Measurements from ENCODE around the gene RIOK2. TPM values are rescaled to one million over a fixed set of nuclear protein-coding genes. Genes with fewer than 3 reads are reported as not detected.
"Not testable (repeated sequence)": the region's sequence is repeated elsewhere in the genome, so short reads cannot be mapped to it uniquely, and the experiment has no call there.

The RIOK2 gene
- total and polyA plus RNA-seq, 10 of the 15 experiments (the other 5 are each of a cell fraction or from before 2014, with no cell fraction given), result 23.0 to 69.1 (median 33.3) TPM

GRCh38 chr5:97191893-97192292, 8.8 kb upstream of the RIOK2 start:
- H3K4me1 ChIP-seq (ENCODE audit: control insufficient read depth, insufficient read depth, low read length), result peaks cover 8% of the 10 kb centered on the region
- TF ChIP-seq CBX5 (IDR thresholded peaks at IDR 0.05; ENCODE audit: low read depth), result 0 out of 2 replicates have a peak, but pooled peaks have one; percentile 1
- TF ChIP-seq KDM1A (IDR thresholded peaks at IDR 0.05; ENCODE audit: borderline replicate concordance), result no peak
- no peak overlapping the region for H3K27ac ChIP-seq (ENCODE audit: control insufficient read depth, insufficient read depth)
- H3K4me3 ChIP-seq, result no peak overlapping the region
- no peaks in the 10 kb centered on the region for H4K20me1 ChIP-seq (ENCODE audit: control insufficient read depth, insufficient read depth)
- intact Hi-C loops (cut with micrococcal nuclease; ENCODE audit: unreplicated experiment), result loop anchor here (5.0 kb wide), 3 partner anchors 165 to 1580 kb away; partner anchors contain the start of gene RGMB
- H3K4me2 ChIP-seq (ENCODE audit: control insufficient read depth, insufficient read depth), result no peak overlapping the region
- POLR2A ChIA-PET, result interaction anchor here (1.2 kb wide), 1 partner anchor 12 kb away, joined by 3 read pairs; no protein-coding TSS in a partner anchor
- H3K36me3 ChIP-seq (ENCODE audit: control insufficient read depth in 2 of 2, insufficient read depth in 2 of 2, low read length in 1 of 2), result no peaks in the 10 kb centered on the region
- in situ Hi-C loops (cut with MboI), result loop anchor here (25.0 kb wide), 1 partner anchor 1845 kb away; no protein-coding TSS in a partner anchor
- SMC1A ChIA-PET (ENCODE audit: uncharacterized antibody, unreplicated experiment), result interaction anchor here (1.0 to 2.4 kb wide), 6 partner anchors 9 to 317 kb away, joined by 3 to 10 read pairs (median 6); partner anchors contain the start of gene RIOK2
- no peak overlapping the region for H3K9ac ChIP-seq (ENCODE audit: control insufficient read depth, insufficient read depth, low read length)
- ATAC-seq (no peak), DNase-seq (ENCODE audit: low read depth, low spot score) (no peak), FAIRE-seq (no peak)
- WGBS (ENCODE audit: insufficient coverage, insufficient replicate concordance, low lambda C conversion rate, missing lambda C conversion rate), result 39% methylated on average over 2 of the region's 2 CpGs
- peaks cover 1% of the 10 kb centered on the region; the same call in 2 of the 3 replicates for H3K9me3 ChIP-seq (replicated peaks; ENCODE audit: control insufficient read depth, insufficient read depth, low read length)
- BruUV-seq (replicated peaks), result no TSS peak
- RAD21 ChIA-PET (ENCODE audit: unreplicated experiment), result interaction anchor here (0.6 to 1.0 kb wide), 3 partner anchors 41 to 1579 kb away, joined by 3 read pairs; no protein-coding TSS in a partner anchor
- no peak overlapping the region; the same call in 1 of the 2 replicates for H2AFZ ChIP-seq (ENCODE audit: control insufficient read depth, low read depth, low read length)
- H3K27me3 ChIP-seq (replicated peaks in 1 of 2; ENCODE audit: control insufficient read depth in 2 of 2, insufficient read depth in 2 of 2, low read length in 1 of 2), result no peaks in the 10 kb centered on the region
- CTCF ChIA-PET, result interaction anchor here (0.8 to 2.1 kb wide), 5 partner anchors 12 to 342 kb away, joined by 3 to 9 read pairs (median 4); no protein-coding TSS in a partner anchor
- no peaks in the 10 kb centered on the region for H3K79me2 ChIP-seq (ENCODE audit: control insufficient read depth, insufficient read depth, low read length)

DNA sequence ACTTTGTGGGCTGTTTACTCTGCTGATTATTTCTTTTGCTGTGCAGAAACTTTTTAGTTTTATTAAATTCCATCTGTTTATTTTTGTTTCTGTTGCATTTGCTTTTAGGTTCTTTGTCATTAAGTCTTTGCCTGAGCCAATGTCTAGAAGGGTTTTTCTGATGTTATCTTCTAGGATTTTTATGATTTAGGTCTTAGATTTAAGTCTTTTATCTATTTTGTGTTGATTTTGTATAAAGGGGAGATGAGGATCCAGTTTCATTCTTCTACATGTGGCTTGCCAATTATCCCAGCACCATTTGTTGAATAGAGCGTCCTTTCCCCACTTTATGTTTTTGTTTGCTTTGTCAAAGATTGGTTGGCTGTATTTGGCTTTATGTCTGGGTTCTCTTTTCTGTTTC, 6.5 kb upstream of the RIOK2 start:
- 84% methylated on average over 1 of the region's 1 CpG for whole genome bisulfite sequencing (ENCODE audit: insufficient coverage, insufficient replicate concordance, low lambda C conversion rate, missing lambda C conversion rate)
- H3K27ac ChIP-seq (ENCODE audit: control insufficient read depth, insufficient read depth); H3K4me3 ChIP-seq; H3K79me2 ChIP-seq (ENCODE audit: control insufficient read depth, insufficient read depth, low read length); H3K4me1 ChIP-seq (ENCODE audit: control insufficient read depth, insufficient read depth, low read length); DNase-seq (ENCODE audit: low read depth, low spot score); H2AFZ ChIP-seq (ENCODE audit: control insufficient read depth, low read depth, low read length); ATAC-seq; H4K20me1 ChIP-seq (ENCODE audit: control insufficient read depth, insufficient read depth); H3K27me3 ChIP-seq (replicated peaks in 1 of 2; ENCODE audit: control insufficient read depth in 2 of 2, insufficient read depth in 2 of 2, low read length in 1 of 2); H3K4me2 ChIP-seq (ENCODE audit: control insufficient read depth, insufficient read depth); FAIRE-seq; SMC1A ChIA-PET (ENCODE audit: uncharacterized antibody, unreplicated experiment); CTCF ChIA-PET; H3K9ac ChIP-seq (ENCODE audit: control insufficient read depth, insufficient read depth, low read length); RAD21 ChIA-PET (ENCODE audit: unreplicated experiment); H3K36me3 ChIP-seq (ENCODE audit: control insufficient read depth in 2 of 2, insufficient read depth in 2 of 2, low read length in 1 of 2); H3K9me3 ChIP-seq (replicated peaks; ENCODE audit: control insufficient read depth, insufficient read depth, low read length); BruUV-seq (replicated peaks): not testable (repeated sequence)
- in situ Hi-C loops (cut with MboI) (loop anchor here (25.0 kb wide), 1 partner anchor 1848 kb away; no protein-coding TSS in a partner anchor), intact Hi-C loops (cut with micrococcal nuclease; ENCODE audit: unreplicated experiment) (loop anchor here (10.0 kb wide), 1 partner anchor 1735 kb away; the partner anchor contains the start of gene CHD1)
- POLR2A ChIA-PET, result interaction anchor here (0.7 kb wide), 1 partner anchor 1652 kb away, joined by 3 read pairs; no protein-coding TSS in a partner anchor

Measured in GM12878 (cell line).